Panc1 (cell line): ENCODE data around the gene SCAANT1. TPM values are rescaled to one million over a fixed set of nuclear protein-coding genes. Genes with fewer than 3 reads are reported as not detected.

Experiments used
- ATAC-seq: fragments of 200-7000 bp; cut with Tn5 transposase; 2 replicates; pipeline ENCODE4 v1.9.1; 2020; ENCODE audit warnings: mild to moderate bottlenecking, moderate library complexity
- BruUV-seq: library from RNA; stranded (reverse); fragments of 400-500 nt; replicated peaks from 2 replicates; lab custom pipeline; 2021; lab: Mats Ljungman, UMichigan
- CTCF ChIA-PET: fragments of 300-600 bp; sonication (Branson Sonifier 250); formaldehyde crosslinking; loops from one replicate; lab custom pipeline; 2022; ENCODE audit warnings: antibody characterized with exemption; lab: Charles Lee
- POLR2A ChIA-PET: fragments of 300-600 bp; sonication (Branson Sonifier 250); formaldehyde crosslinking; loops from one replicate; lab custom pipeline; 2022; ENCODE audit warnings: antibody characterized with exemption; lab: Charles Lee
- DNase-seq: peaks from one replicate; pipeline ENCODE4 v3.0.0-alpha.2; 2010; ENCODE audit warnings: low read depth, low spot score
- H3K27ac ChIP-seq: 2 replicates; pipeline ENCODE4 v1.5.1; 2011; ENCODE audit warnings: mild to moderate bottlenecking, low read length, inconsistent platforms
- H3K27me3 ChIP-seq: fragments of 200-500 bp; sonication (Bioruptor generic); 2 replicates; pipeline ENCODE4 v1.6.0; 2014; ENCODE audit warnings: low read length, inconsistent platforms; ENCODE audit not compliant: control insufficient read depth, insufficient read depth
- H3K36me3 ChIP-seq: fragments of 200-500 bp; sonication (Bioruptor generic); 2 replicates; pipeline ENCODE4 v1.5.1; 2014; ENCODE audit warnings: inconsistent platforms, mild to moderate bottlenecking, low read length, moderate library complexity; ENCODE audit not compliant: control insufficient read depth, insufficient read depth
- H3K4me1 ChIP-seq: 2 replicates; pipeline ENCODE4 v1.5.1; 2011; ENCODE audit warnings: inconsistent platforms, mild to moderate bottlenecking, low read length, moderate library complexity; ENCODE audit not compliant: control insufficient read depth, insufficient read depth
- H3K4me3 ChIP-seq, 2 experiments: 2 replicates each; pipeline ENCODE4 v1.5.1; 2011 to 2012; ENCODE audit warnings: low read depth in 2 of 2, low read length in 2 of 2, mild to moderate bottlenecking in 2 of 2, inconsistent platforms in 1 of 2, moderate library complexity in 1 of 2
- H3K9me3 ChIP-seq: fragments of 200-500 bp; sonication (Bioruptor generic); 2 replicates; pipeline ENCODE4 v1.5.1; 2014; ENCODE audit warnings: low read depth, mild to moderate bottlenecking, inconsistent platforms, low read length, moderate library complexity; ENCODE audit not compliant: control insufficient read depth, insufficient read depth
- POLR2AphosphoS5 ChIP-seq: IDR thresholded peaks from 2 replicates; pipeline ENCODE4 v1.6.1; 2012; ENCODE audit warnings: mild to moderate bottlenecking, low read depth, low read length, moderate library complexity
- SIN3A ChIP-seq: IDR thresholded peaks from 2 replicates; pipeline ENCODE4 v1.6.1; 2012; ENCODE audit warnings: low read depth, mild to moderate bottlenecking, low read length, moderate library complexity, borderline replicate concordance; ENCODE audit not compliant: insufficient read depth
- TCF7L2 ChIP-seq: IDR thresholded peaks from 2 replicates; pipeline ENCODE4 v1.6.1; 2011; ENCODE audit warnings: mild to moderate bottlenecking, low read depth, low read length, inconsistent platforms
- in situ Hi-C: cut with HindIII; loops from 2 replicates; pipeline ENCODE4 v1.10.0; 2016; ENCODE audit warnings: low sequenced_read_pairs, low pct_unique_long_range_greater_than_20kb
- intact Hi-C: fragments of 100-400 bp; cut with micrococcal nuclease; formaldehyde crosslinking; loops from one replicate; pipeline ENCODE4 v1.10.0; 2022; ENCODE audit not compliant: unreplicated experiment
- total RNA-seq: library from RNA; stranded (reverse); gene quantifications from one replicate; pipeline ENCODE4 v1.2.1, GENCODE V29; 2021; ENCODE audit not compliant: unreplicated experiment
- TF ChIP-seq, protein P1 (sequence below), 2 experiments: IDR thresholded peaks; 2 replicates each; pipeline ENCODE4 v1.6.1; 2011 to 2012; ENCODE audit warnings: low read depth in 2 of 2, control low read depth in 1 of 2, low read length in 1 of 2, mild to moderate bottlenecking in 1 of 2, moderate library complexity in 1 of 2; ENCODE audit not compliant: insufficient read depth in 1 of 2
- TF ChIP-seq, protein P2 (sequence below): fragments of 450-650 bp; IDR thresholded peaks from 2 replicates; pipeline ENCODE4 v1.5.1; 2017; ENCODE audit warnings: mild to moderate bottlenecking

Gene SCAANT1
- total RNA-seq, 1 experiment from 2014 or later = not detected

DNA sequence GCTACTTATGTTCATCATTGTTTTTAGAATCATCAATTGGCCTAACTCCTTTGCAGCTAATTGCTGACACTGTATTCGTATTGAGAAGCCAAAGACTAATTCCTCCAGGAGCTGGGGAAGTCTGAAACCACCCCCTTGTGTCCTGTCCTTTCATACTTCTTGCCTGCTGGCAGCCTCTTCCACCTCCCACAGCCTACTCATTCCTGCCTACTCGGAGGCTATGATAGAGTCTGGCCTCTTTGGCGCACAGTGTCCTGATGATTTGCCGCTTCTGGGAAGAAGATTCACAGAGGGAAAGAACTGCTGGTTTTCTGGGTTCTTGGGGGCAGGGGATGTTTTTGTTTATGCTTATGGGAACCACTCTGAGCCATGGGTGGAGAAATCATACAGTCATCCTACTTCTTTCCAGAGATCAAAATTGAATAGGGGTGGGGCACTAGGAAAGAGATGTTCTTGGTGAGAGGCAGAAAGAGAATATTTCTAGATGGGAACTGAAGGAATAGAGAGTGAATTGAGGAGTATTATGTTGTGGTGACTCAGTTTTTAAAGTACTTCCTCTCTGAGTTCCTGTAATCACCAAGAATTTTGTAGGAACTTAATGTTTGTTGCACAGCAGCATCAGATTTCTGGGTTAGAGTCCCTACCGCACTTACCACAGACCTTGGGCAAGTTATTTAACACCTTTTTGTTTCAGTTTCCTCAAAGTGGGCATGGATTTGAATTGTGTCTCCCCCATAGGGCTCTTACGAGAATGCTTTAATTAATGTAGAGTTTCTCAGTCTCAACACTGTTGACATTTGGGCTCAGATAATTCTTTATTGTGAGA, 22.1 kb upstream of the SCAANT1 start:
- no peaks in the 10 kb centered on the region for H3K9me3 ChIP-seq
- H3K27ac ChIP-seq = no peak overlapping the region
- intact Hi-C loops (no loop called here), in situ Hi-C loops (no loop called here)
- no peak for DNase-seq
- ChIA-PET POLR2A (no interaction called here), CTCF (no interaction called here)
- no peak overlapping the region for H3K4me3 ChIP-seq
- no peaks in the 10 kb centered on the region for H3K36me3 ChIP-seq
- ATAC-seq = no peak
- no peaks in the 10 kb centered on the region for H3K27me3 ChIP-seq
- no peak for TF ChIP-seq POLR2AphosphoS5
- no peaks in the 10 kb centered on the region; the same call in 1 of the 2 replicates for H3K4me1 ChIP-seq
- BruUV-seq = no TSS peak

GRCh38 chr3:63933459-63933858, 21.3 kb upstream of the SCAANT1 start:
- H3K27me3 ChIP-seq = no peaks in the 10 kb centered on the region
- in situ Hi-C loops (no loop called here), intact Hi-C loops (no loop called here)
- ChIA-PET POLR2A (no interaction called here), CTCF (no interaction called here)
- no peak overlapping the region for H3K27ac ChIP-seq
- no peaks in the 10 kb centered on the region for H3K36me3 ChIP-seq
- no peaks in the 10 kb centered on the region; the same call in 1 of the 2 replicates for H3K4me1 ChIP-seq
- no peak for TF ChIP-seq TCF7L2
- TF ChIP-seq, protein P1, sequence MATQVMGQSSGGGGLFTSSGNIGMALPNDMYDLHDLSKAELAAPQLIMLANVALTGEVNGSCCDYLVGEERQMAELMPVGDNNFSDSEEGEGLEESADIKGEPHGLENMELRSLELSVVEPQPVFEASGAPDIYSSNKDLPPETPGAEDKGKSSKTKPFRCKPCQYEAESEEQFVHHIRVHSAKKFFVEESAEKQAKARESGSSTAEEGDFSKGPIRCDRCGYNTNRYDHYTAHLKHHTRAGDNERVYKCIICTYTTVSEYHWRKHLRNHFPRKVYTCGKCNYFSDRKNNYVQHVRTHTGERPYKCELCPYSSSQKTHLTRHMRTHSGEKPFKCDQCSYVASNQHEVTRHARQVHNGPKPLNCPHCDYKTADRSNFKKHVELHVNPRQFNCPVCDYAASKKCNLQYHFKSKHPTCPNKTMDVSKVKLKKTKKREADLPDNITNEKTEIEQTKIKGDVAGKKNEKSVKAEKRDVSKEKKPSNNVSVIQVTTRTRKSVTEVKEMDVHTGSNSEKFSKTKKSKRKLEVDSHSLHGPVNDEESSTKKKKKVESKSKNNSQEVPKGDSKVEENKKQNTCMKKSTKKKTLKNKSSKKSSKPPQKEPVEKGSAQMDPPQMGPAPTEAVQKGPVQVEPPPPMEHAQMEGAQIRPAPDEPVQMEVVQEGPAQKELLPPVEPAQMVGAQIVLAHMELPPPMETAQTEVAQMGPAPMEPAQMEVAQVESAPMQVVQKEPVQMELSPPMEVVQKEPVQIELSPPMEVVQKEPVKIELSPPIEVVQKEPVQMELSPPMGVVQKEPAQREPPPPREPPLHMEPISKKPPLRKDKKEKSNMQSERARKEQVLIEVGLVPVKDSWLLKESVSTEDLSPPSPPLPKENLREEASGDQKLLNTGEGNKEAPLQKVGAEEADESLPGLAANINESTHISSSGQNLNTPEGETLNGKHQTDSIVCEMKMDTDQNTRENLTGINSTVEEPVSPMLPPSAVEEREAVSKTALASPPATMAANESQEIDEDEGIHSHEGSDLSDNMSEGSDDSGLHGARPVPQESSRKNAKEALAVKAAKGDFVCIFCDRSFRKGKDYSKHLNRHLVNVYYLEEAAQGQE (IDR thresholded peaks at IDR 0.05; ENCODE audit: insufficient read depth in 1 of 2, low read depth in 2 of 2, low read length in 1 of 2) = no peak
- TF ChIP-seq, protein P2, sequence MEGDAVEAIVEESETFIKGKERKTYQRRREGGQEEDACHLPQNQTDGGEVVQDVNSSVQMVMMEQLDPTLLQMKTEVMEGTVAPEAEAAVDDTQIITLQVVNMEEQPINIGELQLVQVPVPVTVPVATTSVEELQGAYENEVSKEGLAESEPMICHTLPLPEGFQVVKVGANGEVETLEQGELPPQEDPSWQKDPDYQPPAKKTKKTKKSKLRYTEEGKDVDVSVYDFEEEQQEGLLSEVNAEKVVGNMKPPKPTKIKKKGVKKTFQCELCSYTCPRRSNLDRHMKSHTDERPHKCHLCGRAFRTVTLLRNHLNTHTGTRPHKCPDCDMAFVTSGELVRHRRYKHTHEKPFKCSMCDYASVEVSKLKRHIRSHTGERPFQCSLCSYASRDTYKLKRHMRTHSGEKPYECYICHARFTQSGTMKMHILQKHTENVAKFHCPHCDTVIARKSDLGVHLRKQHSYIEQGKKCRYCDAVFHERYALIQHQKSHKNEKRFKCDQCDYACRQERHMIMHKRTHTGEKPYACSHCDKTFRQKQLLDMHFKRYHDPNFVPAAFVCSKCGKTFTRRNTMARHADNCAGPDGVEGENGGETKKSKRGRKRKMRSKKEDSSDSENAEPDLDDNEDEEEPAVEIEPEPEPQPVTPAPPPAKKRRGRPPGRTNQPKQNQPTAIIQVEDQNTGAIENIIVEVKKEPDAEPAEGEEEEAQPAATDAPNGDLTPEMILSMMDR = no peak
- no peak for TF ChIP-seq POLR2AphosphoS5
- H3K4me3 ChIP-seq = no peak overlapping the region
- H3K9me3 ChIP-seq = no peaks in the 10 kb centered on the region
- BruUV-seq = no TSS peak
- ATAC-seq (no peak), DNase-seq (no peak)

DNA sequence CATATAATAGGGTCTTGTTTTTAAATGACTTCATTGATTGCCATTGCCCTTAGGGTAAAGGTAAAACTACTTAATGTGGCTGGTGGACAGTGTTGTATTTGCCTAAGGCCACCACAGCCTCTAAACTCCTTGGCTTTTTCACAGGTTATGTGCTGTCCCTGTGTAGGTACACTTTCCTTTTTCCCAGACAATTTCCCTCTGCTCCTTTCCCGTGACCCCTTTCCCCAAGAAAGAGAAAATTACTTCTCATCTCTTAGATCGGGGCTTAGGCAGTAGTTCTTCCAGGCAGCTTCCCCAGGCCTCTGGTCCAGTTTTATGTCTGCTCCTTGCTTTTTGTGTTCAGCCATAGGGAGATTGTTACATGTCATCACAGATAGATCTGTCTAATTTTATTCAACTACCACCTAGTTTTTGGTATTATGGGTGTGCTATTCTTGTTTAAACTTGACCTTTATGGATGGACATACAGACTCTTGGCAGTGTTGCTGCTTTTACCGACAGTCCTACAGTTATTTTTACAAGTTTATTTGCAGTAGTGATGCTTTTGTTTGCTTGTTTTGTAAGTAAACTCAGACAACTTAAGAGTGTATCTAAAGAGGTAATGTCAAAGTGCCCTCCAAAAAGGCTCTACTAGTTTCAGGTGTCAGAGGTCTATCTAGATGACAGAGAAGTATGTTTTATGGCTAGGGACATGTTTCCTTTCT, 20.5 kb upstream of the SCAANT1 start:
- TF ChIP-seq, protein P1 (IDR thresholded peaks at IDR 0.05; ENCODE audit: insufficient read depth in 1 of 2, low read depth in 2 of 2, low read length in 1 of 2) = no peak
- TF ChIP-seq SIN3A (no peak), TCF7L2 (no peak)
- no peak for ATAC-seq
- intact Hi-C loops (no loop called here), in situ Hi-C loops (no loop called here)
- H3K4me1 ChIP-seq = no peaks in the 10 kb centered on the region; the same call in 1 of the 2 replicates
- H3K27me3 ChIP-seq = no peaks in the 10 kb centered on the region
- POLR2A ChIA-PET = no interaction called here
- no peak overlapping the region for H3K27ac ChIP-seq
- CTCF ChIA-PET = no interaction called here
- H3K4me3 ChIP-seq = no peak overlapping the region
- no peaks in the 10 kb centered on the region for H3K36me3 ChIP-seq
- BruUV-seq = no TSS peak
- H3K9me3 ChIP-seq = no peaks in the 10 kb centered on the region
- no peak for DNase-seq
